GM12873 (cell line): ENCODE measurements around the gene CPN2.

Experiments
- TF ChIP-seq, protein P1 (sequence below): IDR thresholded peaks from 2 replicates; pipeline ENCODE4 v1.5.1; 2012; ENCODE audit warnings: low read depth, mild to moderate bottlenecking, moderate library complexity, low read length, control low read depth; ENCODE audit not compliant: insufficient read depth; ENCODE audit errors: missing control alignments

CPN2 gene

DNA sequence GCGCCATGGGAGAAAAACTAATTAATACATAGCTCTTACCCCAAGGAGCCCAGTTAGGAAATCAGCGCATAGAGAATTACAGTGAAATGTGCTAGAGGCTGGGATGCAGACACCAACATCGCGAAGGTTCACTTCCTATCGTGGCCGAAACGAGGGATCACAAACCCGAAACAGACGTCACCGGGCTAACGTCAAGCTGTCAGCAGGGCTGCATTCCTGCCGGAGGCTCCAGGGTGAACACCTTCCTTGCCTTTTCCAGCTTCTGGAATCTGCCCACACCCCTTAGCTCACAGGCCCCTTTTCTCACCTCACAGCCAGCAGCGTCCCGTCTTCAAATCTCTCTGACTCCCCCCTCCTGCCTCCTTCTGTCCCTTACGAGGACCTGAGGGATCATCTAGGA, 34.9 kb upstream of the CPN2 start:
- TF ChIP-seq, protein P1, sequence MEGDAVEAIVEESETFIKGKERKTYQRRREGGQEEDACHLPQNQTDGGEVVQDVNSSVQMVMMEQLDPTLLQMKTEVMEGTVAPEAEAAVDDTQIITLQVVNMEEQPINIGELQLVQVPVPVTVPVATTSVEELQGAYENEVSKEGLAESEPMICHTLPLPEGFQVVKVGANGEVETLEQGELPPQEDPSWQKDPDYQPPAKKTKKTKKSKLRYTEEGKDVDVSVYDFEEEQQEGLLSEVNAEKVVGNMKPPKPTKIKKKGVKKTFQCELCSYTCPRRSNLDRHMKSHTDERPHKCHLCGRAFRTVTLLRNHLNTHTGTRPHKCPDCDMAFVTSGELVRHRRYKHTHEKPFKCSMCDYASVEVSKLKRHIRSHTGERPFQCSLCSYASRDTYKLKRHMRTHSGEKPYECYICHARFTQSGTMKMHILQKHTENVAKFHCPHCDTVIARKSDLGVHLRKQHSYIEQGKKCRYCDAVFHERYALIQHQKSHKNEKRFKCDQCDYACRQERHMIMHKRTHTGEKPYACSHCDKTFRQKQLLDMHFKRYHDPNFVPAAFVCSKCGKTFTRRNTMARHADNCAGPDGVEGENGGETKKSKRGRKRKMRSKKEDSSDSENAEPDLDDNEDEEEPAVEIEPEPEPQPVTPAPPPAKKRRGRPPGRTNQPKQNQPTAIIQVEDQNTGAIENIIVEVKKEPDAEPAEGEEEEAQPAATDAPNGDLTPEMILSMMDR, result no peak

DNA sequence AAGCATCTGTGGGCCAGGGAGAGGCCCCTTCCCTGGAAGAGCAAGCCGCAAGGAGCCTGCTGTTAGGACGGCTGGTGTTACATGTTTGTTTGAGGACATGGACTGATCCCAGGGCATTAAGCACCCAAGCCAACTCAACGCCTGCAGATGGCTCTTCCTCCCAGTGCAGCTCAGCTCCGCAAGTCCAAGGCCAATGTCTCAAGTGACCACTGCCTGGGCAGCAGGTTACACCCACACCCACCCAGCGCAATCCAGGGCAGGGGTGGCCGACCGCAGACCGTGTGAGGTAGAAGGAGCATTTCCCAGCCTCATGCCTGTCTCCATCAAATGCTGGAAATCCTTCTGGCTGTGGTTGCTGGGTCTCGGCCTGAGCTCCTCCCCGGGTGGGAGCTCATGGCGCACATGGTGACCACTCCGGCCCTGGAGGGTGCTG, 33.5 kb upstream of the CPN2 start:
- TF ChIP-seq, protein P1, result no peak

DNA sequence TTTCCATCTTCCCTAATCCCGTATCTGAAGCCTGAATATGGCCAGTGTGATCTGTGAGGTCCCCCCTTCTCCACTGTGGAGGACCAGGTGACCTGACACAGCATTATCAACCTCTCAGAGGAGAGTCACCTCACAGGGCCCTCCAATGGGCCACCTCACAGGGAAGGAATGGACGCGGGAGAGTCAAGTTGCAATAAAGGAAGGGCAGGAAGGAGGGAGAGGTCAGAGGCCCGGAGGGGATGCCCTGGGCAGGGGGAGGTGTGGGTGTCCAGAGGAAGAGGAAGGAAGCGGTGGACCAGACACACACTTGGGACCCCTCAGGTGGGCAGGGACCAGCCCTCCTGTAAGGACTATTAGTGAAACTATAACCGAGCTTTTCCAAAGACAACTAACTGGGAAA, 33.0 kb upstream of the CPN2 start:
- TF ChIP-seq, protein P1, result no peak

DNA sequence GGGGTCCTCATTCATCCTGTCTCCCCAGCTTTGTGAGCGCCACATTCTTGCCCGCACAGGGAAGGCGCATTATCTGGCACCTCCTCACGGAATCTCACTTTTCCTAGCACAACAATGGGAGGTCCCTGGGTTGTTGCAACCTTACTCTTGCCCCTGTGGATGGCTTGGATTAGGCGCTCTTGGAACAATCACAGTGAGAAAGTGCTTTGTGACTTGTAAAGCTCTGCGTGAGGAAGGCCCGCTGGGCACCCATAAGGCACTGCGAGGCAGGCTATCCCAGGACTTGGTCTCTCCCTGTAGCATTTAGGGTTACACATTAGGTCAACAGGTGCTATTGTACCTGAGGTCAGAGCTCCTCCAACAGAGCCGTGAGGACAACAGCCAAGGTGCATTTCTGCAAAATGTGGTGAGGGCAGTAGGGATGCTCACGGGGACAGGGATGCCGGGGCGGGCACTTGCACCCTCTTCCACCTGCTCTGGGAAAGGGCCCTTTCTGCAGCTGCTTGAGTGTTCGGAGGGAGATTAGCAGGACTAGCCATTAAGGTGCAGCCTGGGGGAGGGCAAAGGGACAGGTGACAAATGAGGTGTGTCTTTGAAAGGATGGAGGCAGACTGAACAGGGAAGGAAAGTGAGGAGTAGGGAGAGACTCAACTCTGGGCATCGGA, 32.3 kb upstream of the CPN2 start:
- TF ChIP-seq, protein P1, result no peak

DNA sequence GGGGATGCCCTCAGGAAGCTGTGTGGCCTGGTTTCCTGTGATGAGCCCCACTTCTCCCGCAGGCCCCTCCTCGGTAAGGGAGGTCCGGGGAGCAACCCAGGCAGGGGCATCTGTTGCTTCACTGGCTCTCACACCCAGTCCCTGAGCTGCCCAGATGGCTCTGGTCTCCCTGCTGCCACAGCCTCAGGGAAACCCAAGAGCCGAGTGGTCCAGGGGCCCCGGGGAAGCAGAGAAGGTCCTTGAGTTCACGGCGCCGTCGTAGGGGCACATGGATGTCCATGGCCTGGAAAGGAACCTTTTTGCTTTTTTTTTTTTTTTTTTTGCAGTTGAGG, 31.7 kb upstream of the CPN2 start:
- TF ChIP-seq, protein P1, result no peak

DNA sequence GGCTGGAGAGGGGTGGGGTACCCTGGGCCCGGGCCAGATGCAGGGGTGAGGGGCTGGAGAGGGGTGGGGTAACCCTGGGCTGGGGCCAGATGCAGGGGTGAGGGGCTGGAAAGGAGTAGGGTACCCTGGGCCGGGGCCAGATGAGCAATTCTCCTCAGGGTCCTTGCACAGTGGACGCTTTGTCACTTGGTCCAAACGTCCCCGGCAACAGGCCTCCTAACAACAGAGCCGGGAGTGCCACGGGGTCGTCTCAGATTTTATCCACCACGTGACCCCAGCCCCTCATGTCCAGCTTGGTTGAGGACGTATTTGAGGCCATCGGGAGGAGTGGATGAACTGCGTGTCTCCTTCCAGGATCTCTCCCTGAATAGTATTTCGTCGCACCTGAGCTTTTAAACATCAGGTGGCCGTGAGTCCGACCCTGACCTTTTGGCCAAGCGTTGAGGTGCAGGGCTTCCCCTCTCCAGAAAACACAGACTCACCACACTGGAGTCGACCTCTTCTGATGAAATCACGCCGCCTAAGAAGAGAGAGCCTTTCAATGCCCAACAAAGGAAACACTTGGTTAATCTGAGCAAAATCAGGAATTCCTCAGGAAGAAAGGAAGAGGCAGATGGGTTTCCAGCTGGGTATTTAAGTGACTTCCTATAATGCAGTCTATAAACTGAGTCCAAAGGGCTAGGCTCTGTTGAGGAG, 31.2 kb upstream of the CPN2 start:
- TF ChIP-seq, protein P1, result no peak

DNA sequence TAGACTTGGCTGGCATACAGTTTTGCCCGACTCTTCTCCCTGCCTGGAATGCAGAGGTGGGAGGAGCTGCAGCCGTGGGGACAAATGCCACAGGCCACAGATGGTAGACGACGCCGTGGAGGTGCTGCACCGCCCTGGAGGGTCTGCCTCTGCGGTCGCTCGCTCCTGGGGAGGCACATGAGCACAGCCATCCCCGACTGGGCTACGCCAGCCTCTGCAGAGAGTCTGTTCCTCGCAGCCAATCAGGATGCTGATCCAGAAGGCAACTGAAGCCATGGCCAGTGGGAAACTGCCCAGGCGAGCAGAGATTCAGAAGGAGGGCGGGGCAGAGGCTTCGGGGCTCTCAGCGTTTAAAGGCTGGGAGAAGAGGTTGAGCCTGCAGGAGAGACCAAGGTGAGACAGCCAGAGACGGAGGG, 30.3 kb upstream of the CPN2 start:
- TF ChIP-seq, protein P1, result no peak
